PC-9 (cell line): ENCODE data around the gene HPCAL4. TPM values are rescaled to one million over a fixed set of nuclear protein-coding genes. Genes with fewer than 3 reads are reported as not detected.

Experiments
- BruUV-seq: library from RNA; stranded (reverse); fragments of 400-500 nt; replicated peaks from 2 replicates; lab custom pipeline; 2021; lab: Mats Ljungman, UMichigan
- CTCF ChIA-PET: fragments of 300-600 bp; sonication (Branson Sonifier 250); formaldehyde crosslinking; loops from one replicate; lab custom pipeline; 2022; ENCODE audit warnings: antibody characterized with exemption; lab: Charles Lee
- POLR2A ChIA-PET: fragments of 300-600 bp; sonication (Branson Sonifier 250); formaldehyde crosslinking; loops from one replicate; lab custom pipeline; 2022; ENCODE audit warnings: antibody characterized with exemption; ENCODE audit not compliant: unreplicated experiment; lab: Charles Lee
- DNase-seq, 2 experiments: peaks; one replicate each; pipeline versions ENCODE4 v3.0.0 to v3.0.0-alpha.2; 2015 to 2022; ENCODE audit warnings: mixed read lengths in 1 of 2
- H2AFZ ChIP-seq: fragments of 200-600 bp; sonication (generic); 2 replicates; pipeline ENCODE4 v1.8.1; 2017; ENCODE audit warnings: antibody characterized with exemption
- H3F3A ChIP-seq: fragments of 200-600 bp; sonication (generic); 2 replicates; pipeline ENCODE4 v1.8.1; 2017; ENCODE audit warnings: antibody characterized with exemption, mild to moderate bottlenecking, low read depth; ENCODE audit not compliant: insufficient read depth
- H3K27ac ChIP-seq: fragments of 200-600 bp; sonication (generic); 2 replicates; pipeline ENCODE4 v1.6.1; 2016; ENCODE audit warnings: mixed run types
- H3K27me3 ChIP-seq: fragments of 200-600 bp; sonication (generic); 2 replicates; pipeline ENCODE4 v1.6.1; 2016; ENCODE audit warnings: low read depth, mixed run types; ENCODE audit not compliant: insufficient read depth
- H3K36me3 ChIP-seq: fragments of 200-600 bp; sonication (generic); 2 replicates; pipeline ENCODE4 v1.6.1; 2016; ENCODE audit warnings: low read depth, mixed run types
- H3K4me1 ChIP-seq: fragments of 200-600 bp; sonication (generic); replicated peaks from 2 replicates; pipeline ENCODE4 v1.6.1; 2016; ENCODE audit warnings: mixed run types; ENCODE audit not compliant: insufficient read depth
- H3K4me2 ChIP-seq: fragments of 200-600 bp; sonication (generic); 2 replicates; pipeline ENCODE4 v1.6.1; 2017; ENCODE audit warnings: mixed run types
- H3K4me3 ChIP-seq: fragments of 200-600 bp; sonication (generic); 2 replicates; pipeline ENCODE4 v1.6.1; 2016; ENCODE audit warnings: mixed run types
- H3K79me2 ChIP-seq: fragments of 200-600 bp; sonication (generic); 2 replicates; pipeline ENCODE4 v1.6.1; 2017; ENCODE audit warnings: low read depth, mixed run types
- H3K9me2 ChIP-seq: fragments of 200-600 bp; sonication (generic); 2 replicates; pipeline ENCODE4 v1.8.1; 2017; ENCODE audit warnings: mild to moderate bottlenecking; ENCODE audit not compliant: insufficient read depth
- H3K9me3 ChIP-seq: fragments of 200-600 bp; sonication (generic); 2 replicates; pipeline ENCODE4 v1.8.1; 2016; ENCODE audit warnings: low read depth; ENCODE audit not compliant: insufficient read depth
- H4K20me1 ChIP-seq: fragments of 200-600 bp; sonication (generic); 2 replicates; pipeline ENCODE4 v1.8.1; 2017; ENCODE audit not compliant: insufficient read depth
- EZH2 ChIP-seq: fragments of 200-600 bp; sonication (generic); IDR thresholded peaks from 2 replicates; pipeline ENCODE4 v1.8.0; 2017; ENCODE audit warnings: antibody characterized with exemption, low read depth
- intact Hi-C: fragments of 100-400 bp; cut with micrococcal nuclease; formaldehyde crosslinking; loops from one replicate; pipeline ENCODE4 v1.10.0; 2022; ENCODE audit not compliant: unreplicated experiment
- total RNA-seq: library from RNA; stranded (reverse); gene quantifications from 2 replicates; pipeline ENCODE4 v1.2.3, GENCODE V29; 2021
- TF ChIP-seq, protein P1 (sequence below): fragments of 200-600 bp; sonication (generic); conservative IDR thresholded peaks from 2 replicates; pipeline ENCODE4 v1.6.1; 2017; ENCODE audit warnings: mixed run types, antibody characterized with exemption, mild to moderate bottlenecking, moderate library complexity

Gene HPCAL4
- total RNA-seq, 1 experiment from 2014 or later: 0.07 TPM

DNA sequence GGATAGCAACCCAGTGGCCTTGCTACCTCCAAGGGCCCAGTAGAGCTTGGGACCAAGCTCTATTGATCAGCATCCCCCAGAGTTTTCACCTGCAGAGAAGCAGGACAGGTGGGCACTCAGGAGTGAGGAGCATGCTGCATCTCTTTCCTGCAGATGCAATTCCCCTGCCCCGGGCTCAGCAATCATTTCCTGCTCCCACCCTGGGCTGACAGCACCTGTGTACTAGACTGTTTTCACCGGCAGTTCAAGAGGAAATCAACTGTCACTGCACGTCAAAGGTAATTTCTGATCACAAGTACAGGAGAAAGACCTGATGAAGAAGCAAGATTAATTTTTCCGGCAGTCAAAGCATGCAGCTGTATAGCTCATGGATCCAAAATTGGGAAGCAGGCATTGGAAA lies 10.5 kb downstream of the HPCAL4 start:
- no peaks in the 10 kb centered on the region for H4K20me1 ChIP-seq
- no peaks in the 10 kb centered on the region for H3K9me2 ChIP-seq
- ChIA-PET POLR2A (no interaction called here), CTCF (interaction anchor here (0.6 to 1.0 kb wide), 2 partner anchors 10 to 58 kb away, joined by 3 to 5 read pairs; partner anchors contain the start of genes HPCAL4 and PPIE)
- no TSS peak for BruUV-seq
- H3K9me3 ChIP-seq: no peaks in the 10 kb centered on the region
- no peak overlapping the region for H3K27ac ChIP-seq
- H3K27me3 ChIP-seq: no peaks in the 10 kb centered on the region
- no peak overlapping the region for H3K4me3 ChIP-seq
- intact Hi-C loops: no loop called here
- no peaks in the 10 kb centered on the region for H3F3A ChIP-seq
- no peak overlapping the region for H2AFZ ChIP-seq
- no peak overlapping the region for H3K4me2 ChIP-seq
- no peak for DNase-seq
- H3K4me1 ChIP-seq: peaks cover 13% of the 10 kb centered on the region
- TF ChIP-seq EZH2: no peak
- no peaks in the 10 kb centered on the region for H3K79me2 ChIP-seq
- no peaks in the 10 kb centered on the region for H3K36me3 ChIP-seq

- Histone ChIP-seq H3F3A (no peaks in the 10 kb centered on the region), H3K9me3 (no peaks in the 10 kb centered on the region), H3K27ac (no peak overlapping the region), H3K4me1 (peaks cover 13% of the 10 kb centered on the region), H3K4me2 (no peak overlapping the region), H3K79me2 (no peaks in the 10 kb centered on the region), H3K9me2 (no peaks in the 10 kb centered on the region), H2AFZ (no peak overlapping the region), H3K27me3 (no peaks in the 10 kb centered on the region), H4K20me1 (no peaks in the 10 kb centered on the region), H3K36me3 (no peaks in the 10 kb centered on the region), H3K4me3 (no peak overlapping the region)
- no peak for DNase-seq
- intact Hi-C loops: no loop called here
- POLR2A ChIA-PET: interaction anchor here (0.5 kb wide), 1 partner anchor 9 kb away, joined by 3 read pairs; no protein-coding TSS in a partner anchor
- TF ChIP-seq, protein P1, sequence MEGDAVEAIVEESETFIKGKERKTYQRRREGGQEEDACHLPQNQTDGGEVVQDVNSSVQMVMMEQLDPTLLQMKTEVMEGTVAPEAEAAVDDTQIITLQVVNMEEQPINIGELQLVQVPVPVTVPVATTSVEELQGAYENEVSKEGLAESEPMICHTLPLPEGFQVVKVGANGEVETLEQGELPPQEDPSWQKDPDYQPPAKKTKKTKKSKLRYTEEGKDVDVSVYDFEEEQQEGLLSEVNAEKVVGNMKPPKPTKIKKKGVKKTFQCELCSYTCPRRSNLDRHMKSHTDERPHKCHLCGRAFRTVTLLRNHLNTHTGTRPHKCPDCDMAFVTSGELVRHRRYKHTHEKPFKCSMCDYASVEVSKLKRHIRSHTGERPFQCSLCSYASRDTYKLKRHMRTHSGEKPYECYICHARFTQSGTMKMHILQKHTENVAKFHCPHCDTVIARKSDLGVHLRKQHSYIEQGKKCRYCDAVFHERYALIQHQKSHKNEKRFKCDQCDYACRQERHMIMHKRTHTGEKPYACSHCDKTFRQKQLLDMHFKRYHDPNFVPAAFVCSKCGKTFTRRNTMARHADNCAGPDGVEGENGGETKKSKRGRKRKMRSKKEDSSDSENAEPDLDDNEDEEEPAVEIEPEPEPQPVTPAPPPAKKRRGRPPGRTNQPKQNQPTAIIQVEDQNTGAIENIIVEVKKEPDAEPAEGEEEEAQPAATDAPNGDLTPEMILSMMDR: no peak
- TF ChIP-seq EZH2: no peak
- CTCF ChIA-PET: no interaction called here
- BruUV-seq: no TSS peak
Observed at GRCh38 chr1:39679821-39680220, 11.4 kb downstream of the HPCAL4 start.

GRCh38 chr1:39678889-39679288 lies 12.3 kb downstream of the HPCAL4 start:
- H2AFZ ChIP-seq: no peak overlapping the region
- no peaks in the 10 kb centered on the region for H3K9me3 ChIP-seq
- no peaks in the 10 kb centered on the region for H3K36me3 ChIP-seq
- CTCF ChIA-PET: no interaction called here
- H3K9me2 ChIP-seq: no peaks in the 10 kb centered on the region
- peaks cover 13% of the 10 kb centered on the region for H3K4me1 ChIP-seq
- DNase-seq: no peak
- no peaks in the 10 kb centered on the region for H3K79me2 ChIP-seq
- TF ChIP-seq, protein P1: no peak
- TF ChIP-seq EZH2: no peak
- no peak overlapping the region for H3K27ac ChIP-seq
- no peak overlapping the region for H3K4me2 ChIP-seq
- no peak overlapping the region for H3K4me3 ChIP-seq
- H3K27me3 ChIP-seq: no peaks in the 10 kb centered on the region
- no peaks in the 10 kb centered on the region for H4K20me1 ChIP-seq
- POLR2A ChIA-PET: no interaction called here
- H3F3A ChIP-seq: no peaks in the 10 kb centered on the region
- intact Hi-C loops: no loop called here
- no TSS peak for BruUV-seq

DNA sequence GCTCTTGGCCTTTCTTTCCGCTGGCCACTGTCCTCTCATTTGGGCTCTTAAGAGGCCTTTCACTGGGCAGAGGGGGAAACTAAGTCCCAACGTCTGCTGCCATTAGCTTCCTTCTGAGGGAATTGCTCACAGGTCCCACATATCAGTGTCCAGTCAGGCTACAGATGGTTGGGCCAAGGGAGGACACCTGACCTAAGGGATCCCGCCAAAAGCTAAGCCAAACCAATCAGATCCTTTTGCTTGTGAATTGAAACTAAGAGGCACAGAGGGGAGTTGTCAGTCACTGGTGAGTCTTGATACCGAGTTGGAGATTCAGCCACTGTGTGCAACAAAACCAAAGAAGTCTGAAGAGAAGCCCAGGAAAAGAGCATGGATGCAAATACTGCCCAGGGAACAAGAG lies 13.6 kb downstream of the HPCAL4 start:
- no peak overlapping the region for H3K27ac ChIP-seq
- H3F3A ChIP-seq: no peaks in the 10 kb centered on the region
- no peak overlapping the region for H3K4me2 ChIP-seq
- CTCF ChIA-PET: no interaction called here
- H3K36me3 ChIP-seq: no peaks in the 10 kb centered on the region
- H3K4me1 ChIP-seq: peaks cover 13% of the 10 kb centered on the region
- TF ChIP-seq, protein P1: no peak
- TF ChIP-seq EZH2: no peak
- no peak overlapping the region for H3K4me3 ChIP-seq
- no peaks in the 10 kb centered on the region for H3K9me2 ChIP-seq
- intact Hi-C loops: no loop called here
- POLR2A ChIA-PET: interaction anchor here (0.6 to 0.7 kb wide), 2 partner anchors 61 to 195 kb away, joined by 4 to 5 read pairs; partner anchors contain the start of gene PPIE
- H2AFZ ChIP-seq: no peak overlapping the region
- no peaks in the 10 kb centered on the region for H3K79me2 ChIP-seq
- BruUV-seq: no TSS peak
- H3K27me3 ChIP-seq: peaks cover 2% of the 10 kb centered on the region; the same call in 1 of the 2 replicates
- no peaks in the 10 kb centered on the region for H4K20me1 ChIP-seq
- no peak for DNase-seq
- no peaks in the 10 kb centered on the region for H3K9me3 ChIP-seq
